GM21515 (cell line): ENCODE results near the gene ANKRD44.

ENCODE experiments used
- ATAC-seq: cut with Tn5 transposase; IDR thresholded peaks from one replicate; pipeline ENCODE4 v1.9.1; 2021; ENCODE audit not compliant: unreplicated experiment

ANKRD44 gene

GRCh38 chr2:197293252-197294007 is 17.1 kb downstream of the ANKRD44 start:
- ATAC-seq, result peak; percentile 25

GRCh38 chr2:197292619-197293018 is 18.0 kb downstream of the ANKRD44 start:
- no peak for ATAC-seq

GRCh38 chr2:197287596-197287932 is 23.0 kb downstream of the ANKRD44 start:
- ATAC-seq, result peak; percentile 20

DNA sequence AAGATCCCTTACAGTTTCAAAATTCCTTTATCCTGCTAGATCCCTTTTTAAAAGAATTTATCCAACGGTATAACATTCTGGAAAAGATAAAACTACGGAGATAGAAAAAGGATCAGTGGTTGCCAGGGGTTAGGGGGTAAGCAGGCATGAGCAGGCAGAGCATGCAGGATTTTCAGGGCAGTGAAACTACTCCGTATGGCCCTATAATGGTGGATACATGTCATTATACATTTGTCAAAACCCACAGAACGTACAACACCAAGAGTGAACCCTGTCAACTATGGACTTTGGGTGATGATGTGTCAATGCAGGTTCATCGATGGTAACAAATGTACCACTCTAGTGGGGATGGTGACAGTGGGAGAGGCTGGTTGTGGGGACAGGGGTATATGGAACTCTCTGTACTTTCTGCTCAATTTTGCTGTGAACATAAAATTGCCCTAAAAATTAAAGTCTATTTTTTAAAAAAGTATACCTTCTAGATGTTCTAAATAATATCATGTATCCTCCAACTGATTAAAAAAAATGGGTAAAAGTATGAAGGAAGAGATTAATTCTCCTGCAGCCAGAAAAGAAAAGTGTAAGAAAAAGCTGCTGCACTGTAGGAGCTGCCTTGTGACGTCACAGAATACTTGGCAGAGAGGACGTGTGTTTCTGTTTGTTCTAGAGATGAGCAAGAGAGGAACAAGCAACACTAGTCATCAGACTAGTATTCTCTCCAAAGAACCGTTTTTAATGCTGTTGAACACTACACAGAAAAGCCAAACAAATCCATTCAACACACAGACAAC is 23.6 kb downstream of the ANKRD44 start:
- peak; percentile 90 for ATAC-seq

GRCh38 chr2:197285361-197285760 is 25.2 kb downstream of the ANKRD44 start:
- ATAC-seq, result no peak

DNA sequence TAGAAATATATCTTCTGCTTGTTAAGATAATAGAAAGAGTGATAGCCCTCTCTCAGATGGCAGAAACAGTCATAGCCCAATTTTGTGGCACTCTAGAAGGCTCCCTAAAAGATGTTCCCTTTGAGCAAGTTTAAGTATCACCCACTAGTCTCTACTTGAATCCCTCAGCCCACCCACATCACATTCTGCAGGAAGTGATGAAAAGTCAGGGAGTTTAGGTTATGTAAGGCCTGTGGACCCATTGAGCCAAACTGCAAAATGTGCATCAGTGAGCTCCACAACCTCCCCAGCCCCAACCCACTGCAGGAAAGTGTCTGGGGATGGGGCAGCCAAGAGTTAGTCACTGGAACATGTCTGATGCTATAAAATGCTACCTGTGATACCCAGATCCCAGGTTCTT is 25.6 kb downstream of the ANKRD44 start:
- ATAC-seq, result no peak

DNA sequence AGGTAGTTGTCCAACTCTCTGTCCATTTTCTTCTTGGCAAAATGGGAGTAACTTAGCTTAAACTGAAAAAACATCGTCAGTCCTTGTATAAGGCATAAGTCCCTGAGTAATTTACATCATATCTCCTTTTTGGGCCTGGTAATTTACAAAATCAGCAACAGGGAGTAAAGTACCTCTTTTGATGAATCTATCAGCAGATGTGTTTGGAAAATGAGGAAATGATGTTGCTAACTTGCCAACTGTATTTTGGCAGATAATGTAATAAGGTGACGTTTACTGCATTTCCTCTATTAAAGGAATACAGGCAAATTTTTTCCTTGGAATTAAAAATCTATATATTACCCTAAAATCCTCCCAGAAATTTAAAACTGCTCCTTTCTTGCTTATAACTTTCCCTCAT is 29.2 kb downstream of the ANKRD44 start:
- no peak for ATAC-seq

GRCh38 chr2:197280015-197280702 is 30.4 kb downstream of the ANKRD44 start:
- ATAC-seq, result peak; percentile 52

DNA sequence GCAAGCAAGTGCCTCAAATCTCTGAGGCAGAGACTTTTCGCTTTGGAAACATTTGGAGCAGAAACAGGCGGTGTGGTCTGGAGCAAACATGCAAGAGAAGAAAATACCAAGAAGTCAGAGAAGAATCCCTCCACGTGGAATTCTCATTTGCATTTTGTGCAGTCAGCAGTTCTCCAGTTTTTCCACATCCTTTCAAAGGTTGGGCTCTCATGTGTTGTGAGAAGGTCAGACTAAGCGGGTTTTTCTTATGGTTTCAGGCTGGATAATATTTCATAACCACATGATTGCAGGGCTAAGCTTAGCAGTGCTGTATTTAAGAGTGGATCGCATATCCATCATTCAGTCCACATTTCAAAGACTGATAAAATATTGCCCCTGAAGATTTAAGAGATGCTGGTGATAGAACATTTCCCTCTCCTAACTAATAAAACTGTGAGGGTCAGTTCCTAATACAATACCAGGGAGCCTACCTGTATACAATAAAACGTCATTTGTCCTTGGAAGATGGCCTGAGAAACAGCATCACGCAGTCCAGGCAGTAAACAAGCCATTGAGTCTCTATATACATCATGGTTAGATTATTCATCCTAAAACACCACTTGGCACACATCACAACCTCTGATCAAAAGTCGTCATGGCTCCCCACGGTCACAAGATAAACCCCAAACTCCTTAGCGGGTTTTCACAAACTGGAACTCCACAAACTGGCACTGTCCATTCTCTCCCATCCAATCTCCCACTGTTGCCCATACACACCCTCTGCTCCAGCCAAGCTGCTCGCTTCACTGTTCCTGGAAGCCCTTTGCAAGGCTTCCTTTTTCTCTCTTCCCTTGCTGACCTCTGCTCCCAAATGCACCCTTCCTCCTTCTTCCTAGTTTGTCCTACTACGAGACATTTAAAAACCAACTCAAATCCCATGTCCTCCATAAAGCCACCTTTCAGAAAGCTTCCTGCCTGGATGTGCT is 31.5 kb downstream of the ANKRD44 start:
- no peak for ATAC-seq

- ATAC-seq, result no peak
Observed at GRCh38 chr2:197277794-197278193, 32.8 kb downstream of the ANKRD44 start.

DNA sequence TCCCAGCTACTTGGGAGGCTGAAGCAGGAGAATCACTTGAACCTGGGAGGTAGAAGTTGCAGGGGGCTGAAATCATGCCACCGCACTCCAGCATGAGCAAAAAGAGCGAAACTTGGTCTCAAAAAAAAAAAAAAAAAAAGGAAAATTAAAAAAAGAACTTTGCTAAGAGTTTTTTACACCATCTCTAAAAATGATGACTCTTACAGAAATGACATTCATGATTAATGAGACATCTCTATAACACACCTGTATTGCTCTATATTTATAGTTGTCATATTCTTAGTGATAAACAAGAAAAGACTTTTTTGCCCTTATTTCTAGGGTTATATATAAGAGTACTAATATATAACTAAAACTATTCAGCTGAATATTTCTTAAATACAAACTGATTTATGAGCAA is 34.4 kb downstream of the ANKRD44 start:
- ATAC-seq, result no peak

GRCh38 chr2:197274937-197275336 is 35.6 kb downstream of the ANKRD44 start:
- ATAC-seq, result no peak

GRCh38 chr2:197274349-197274748 is 36.2 kb downstream of the ANKRD44 start:
- no peak for ATAC-seq

DNA sequence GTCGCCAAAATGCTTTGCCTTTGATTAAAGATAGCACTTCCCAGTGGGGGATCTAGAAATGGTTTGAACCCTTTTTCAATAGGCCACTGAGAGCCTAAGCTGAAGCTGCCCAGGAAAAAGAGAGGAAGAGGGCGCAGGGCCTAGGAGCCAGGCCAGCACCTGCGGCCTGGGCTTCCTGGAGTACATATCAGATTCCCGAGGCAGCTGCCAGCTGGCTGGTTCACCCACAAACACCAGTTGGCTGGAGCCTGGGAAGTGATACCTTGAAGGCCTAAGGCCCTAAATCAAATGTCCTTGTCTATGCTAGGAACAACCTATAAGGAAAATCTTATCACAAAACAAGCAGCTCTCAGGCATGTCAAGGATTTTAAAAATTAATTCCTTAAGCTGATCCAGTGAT is 37.1 kb downstream of the ANKRD44 start:
- ATAC-seq, result no peak

DNA sequence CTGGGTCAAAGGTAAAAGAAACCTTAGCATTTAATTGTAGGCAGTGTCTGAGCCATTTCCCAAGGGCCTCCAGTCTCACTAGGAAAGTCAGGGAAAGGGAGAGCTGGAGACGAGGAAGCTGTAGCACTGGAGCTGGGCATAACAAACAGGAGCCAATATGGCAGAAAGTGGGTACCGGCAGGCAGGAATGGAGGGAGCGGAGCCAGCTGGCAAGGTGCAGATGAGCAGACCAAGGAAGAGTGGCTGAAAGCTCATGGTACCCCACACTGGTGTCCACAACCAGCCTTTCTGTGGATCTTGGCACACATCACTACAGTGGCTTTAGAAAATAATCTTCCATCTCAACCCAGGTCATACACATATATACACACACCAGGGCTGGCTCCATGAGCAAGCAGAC is 40.0 kb downstream of the ANKRD44 start:
- ATAC-seq, result no peak

DNA sequence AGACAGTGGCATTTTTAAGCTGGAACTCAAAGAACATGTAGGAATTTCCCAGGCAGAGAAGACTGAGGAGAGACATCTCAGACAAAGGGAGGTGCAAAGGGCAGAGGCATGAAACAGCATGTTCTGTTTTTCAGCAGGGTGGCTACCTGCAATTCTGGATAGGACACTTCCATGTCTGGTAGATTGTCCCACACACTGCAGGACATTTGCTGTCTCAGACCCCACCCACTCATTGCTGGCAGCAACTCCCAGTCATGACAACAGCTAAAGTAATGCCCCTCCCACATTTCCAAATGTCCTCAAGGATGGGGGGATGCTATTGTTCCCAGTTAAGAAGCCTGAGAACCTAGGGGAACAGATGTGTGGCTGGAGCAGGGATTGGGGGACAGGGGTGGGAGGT is 40.8 kb downstream of the ANKRD44 start:
- ATAC-seq, result no peak

DNA sequence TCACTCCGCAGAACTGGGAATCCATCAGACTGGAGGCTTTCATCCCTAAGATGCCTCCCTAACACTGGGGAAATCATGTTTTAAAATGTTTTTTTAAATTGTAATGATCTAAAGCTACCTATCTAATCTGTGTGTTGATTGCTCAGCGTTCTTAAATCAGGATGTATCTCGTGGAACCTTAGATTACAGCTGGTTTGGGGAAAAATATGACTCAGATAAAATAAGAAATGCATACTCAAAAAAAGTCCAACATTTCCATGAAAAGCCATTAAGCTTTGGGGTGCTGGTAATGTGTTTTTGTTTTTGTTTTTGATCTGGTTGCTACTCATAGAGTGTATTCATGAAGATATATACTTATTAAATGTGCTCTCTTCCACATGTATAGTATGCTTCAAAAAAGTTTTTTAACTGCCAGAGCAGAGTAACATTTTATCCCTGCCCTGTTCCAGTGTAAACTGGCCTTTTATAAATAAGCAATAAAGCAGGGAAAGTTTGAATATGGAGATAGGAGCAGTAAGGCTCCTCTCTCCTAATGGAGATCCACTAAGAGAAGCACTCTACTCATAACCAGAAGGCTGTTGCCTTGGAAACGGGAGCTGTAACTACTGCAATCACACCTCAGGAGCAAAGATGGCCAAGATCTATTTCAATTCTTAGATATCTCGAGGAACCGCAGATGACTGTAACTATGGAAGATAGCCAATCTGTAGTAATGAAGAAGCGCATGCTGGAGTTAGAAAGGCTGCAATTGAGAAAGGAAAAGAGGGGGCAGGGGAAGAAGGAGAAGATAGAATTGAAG is 41.6 kb downstream of the ANKRD44 start:
- no peak for ATAC-seq

DNA sequence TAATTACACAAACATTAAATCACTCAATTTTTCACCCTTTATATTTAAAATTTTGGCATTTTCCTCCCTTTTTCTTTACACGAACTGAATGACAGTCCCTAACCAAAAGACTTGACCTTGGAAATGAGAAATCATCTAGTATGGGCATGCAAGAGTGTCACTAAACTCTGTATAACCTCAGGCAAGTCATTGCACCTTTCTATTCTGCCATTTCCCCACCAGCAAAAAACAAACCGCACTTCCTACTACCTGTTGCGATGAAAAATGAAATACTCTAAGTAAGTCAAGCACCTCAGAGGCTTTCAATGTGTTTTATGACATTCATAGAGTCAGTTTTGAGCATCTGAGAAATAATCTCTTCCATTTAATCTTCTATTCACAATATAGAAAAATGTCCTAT is 44.1 kb downstream of the ANKRD44 start:
- ATAC-seq, result no peak

DNA sequence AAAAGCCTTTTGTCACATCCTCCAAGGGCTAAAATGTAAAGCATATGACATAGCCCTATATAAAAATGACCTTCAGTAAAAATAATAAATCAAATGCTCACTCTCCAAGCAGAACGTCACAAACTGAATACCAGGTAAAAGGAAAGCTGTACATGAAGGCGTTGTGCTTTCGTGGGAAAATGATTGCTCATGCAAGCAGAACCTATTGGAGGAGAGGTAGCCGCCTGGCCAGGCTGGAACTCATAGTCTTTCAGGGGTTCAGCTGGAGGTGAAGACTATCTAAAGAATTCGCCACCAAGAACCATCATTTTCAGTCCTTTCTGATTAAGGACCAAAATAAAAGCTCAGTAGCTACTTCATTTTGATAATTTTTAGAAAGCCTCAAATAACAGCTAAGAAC is 44.7 kb downstream of the ANKRD44 start:
- no peak for ATAC-seq

DNA sequence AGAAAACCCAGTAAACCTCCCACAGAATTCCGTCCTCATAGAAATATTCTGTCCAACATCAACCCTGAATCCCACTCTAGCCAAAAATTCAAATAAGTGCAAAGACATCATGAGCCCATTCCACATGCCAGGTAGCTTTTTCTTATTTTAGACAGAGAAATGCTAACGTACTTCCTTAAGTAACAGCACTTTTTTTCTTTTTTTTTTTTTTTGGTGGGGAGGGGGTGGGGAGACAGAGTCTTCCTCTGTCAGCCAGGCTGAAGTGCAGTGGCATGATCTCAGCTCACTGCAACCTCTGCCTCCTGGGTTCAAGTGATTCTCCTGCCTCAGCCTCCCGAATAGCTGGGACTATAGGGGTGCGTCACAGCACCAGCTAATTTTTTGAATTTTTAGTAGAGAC is 45.5 kb downstream of the ANKRD44 start:
- no peak for ATAC-seq
